GM12875 (cell line): ENCODE results near the gene CHST6.
"Not testable (repeated sequence)": the region's sequence is repeated elsewhere in the genome, so short reads cannot be mapped to it uniquely, and the experiment has no call there.

ENCODE experiments used
- H3K4me3 ChIP-seq: one replicate; pipeline ENCODE4 v1.5.1; 2011; ENCODE audit warnings: low read depth, low read length, control low read depth
- TF ChIP-seq, protein P1 (sequence below): IDR thresholded peaks from 2 replicates; pipeline ENCODE4 v1.5.1; 2011; ENCODE audit warnings: low read depth, mild to moderate bottlenecking, control low read depth, inconsistent platforms, low read length, moderate library complexity, borderline replicate concordance; ENCODE audit not compliant: insufficient read depth

The CHST6 gene

DNA sequence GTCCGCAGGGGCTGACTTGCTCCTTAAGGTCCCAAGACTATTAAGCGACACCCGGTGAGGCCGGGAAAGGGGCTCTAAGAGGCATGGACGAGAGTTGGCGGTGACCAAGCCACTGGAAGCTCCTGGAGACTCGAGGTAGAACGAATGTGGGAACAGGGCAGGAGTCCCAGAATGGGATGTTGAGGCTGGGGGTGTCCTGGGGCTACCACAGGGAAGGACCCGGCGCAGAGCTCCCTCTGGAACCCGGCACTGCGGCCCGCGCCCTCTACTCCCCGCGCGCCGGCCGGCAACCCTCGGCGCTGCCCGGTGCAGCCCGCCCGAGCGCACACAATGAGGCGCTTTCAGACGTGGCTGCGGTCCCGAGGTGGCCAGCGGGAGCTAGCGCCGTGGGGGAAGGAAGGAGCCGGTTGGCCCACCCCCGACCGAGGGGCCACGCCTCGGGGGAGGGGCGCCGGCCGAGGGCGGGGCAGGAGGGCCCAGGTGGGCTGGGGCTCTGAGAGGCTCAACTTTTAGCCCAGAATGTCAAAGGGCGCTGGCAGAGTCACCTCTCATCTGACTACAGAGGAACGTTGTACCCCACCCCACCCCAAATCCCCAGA is at the start of gene CHST6:
Gene CHST6, minus strand, starts transcription at position 366 of the 599 bp plus-strand sequence. CDS start 15,613 bp downstream, outside the sequence.
- TF ChIP-seq, protein P1, sequence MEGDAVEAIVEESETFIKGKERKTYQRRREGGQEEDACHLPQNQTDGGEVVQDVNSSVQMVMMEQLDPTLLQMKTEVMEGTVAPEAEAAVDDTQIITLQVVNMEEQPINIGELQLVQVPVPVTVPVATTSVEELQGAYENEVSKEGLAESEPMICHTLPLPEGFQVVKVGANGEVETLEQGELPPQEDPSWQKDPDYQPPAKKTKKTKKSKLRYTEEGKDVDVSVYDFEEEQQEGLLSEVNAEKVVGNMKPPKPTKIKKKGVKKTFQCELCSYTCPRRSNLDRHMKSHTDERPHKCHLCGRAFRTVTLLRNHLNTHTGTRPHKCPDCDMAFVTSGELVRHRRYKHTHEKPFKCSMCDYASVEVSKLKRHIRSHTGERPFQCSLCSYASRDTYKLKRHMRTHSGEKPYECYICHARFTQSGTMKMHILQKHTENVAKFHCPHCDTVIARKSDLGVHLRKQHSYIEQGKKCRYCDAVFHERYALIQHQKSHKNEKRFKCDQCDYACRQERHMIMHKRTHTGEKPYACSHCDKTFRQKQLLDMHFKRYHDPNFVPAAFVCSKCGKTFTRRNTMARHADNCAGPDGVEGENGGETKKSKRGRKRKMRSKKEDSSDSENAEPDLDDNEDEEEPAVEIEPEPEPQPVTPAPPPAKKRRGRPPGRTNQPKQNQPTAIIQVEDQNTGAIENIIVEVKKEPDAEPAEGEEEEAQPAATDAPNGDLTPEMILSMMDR = no peak
- no peak within 1 kb of the TSS for H3K4me3 ChIP-seq

DNA sequence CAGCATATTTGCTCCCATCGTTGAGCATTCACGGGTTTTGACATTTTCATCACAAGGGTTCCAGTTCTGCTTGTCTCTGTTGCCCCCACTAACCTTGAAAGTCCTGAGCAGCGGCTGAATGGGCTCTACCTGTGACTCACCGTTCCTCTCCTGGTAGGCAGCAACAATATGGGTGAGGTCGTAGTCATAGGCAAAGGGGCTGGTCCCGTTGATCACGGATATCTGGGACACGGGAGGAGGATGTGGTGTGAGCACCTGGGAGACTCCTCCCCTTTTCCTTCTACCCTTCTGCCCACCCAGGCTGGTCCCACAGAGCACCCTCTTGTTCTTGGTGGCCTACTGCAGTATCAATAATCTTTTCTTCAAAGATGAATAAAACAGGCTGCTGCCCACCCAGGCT is 47.2 kb upstream of the CHST6 start:
- not testable (repeated sequence) for H3K4me3 ChIP-seq

DNA sequence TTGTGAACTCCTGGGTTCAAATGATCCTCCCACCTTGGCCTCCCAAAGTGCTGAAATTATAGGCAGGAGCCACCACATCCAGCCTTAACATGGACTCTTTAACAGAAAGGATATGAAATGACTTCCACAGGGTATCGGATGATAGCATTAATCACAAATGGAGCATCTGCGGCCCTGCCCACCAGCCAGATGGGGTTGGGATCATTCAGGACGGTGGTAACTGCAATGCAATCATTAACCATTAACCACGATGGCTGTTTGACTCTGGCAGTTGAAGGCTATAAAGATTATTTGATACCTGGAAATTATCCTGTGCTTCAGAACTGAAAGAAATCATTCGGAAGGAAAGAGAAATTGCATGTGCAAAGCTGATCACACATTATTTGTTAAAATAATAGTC is 46.0 kb upstream of the CHST6 start:
- TF ChIP-seq, protein P1 = no peak
- no peak overlapping the region for H3K4me3 ChIP-seq

DNA sequence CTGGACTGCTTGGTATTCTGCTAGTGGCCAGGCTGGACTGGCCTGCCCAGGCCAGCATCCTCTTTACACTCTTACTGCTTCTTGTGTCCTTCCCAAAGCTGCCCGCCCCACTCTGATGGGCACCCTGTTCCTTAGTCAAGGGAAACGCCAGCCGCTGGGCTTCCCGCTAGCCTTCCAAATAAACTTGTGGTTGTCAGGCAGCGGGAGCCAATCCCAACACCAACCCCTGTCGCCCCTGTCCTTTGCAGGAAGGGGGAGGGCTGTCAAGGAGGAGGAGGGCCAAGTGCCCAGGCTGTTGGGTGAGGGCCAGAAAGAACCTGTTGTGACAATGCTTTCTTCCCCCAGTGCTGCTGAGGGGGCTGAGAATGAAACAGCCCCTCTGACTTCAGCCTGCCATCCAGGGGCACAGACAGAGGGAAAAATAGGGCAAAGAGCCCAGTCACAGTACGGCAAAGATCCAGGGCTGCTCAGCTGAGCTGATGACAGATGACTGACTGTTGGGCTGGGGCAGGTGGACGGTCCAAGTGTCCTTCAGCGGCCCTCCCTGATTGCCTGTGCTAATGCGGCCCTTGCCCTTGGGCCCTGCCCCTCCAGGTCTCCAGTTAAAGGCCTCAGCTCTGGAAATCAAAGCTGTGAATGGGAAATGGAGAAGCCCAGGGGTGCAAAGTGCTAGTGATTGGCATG is 43.8 kb upstream of the CHST6 start:
- H3K4me3 ChIP-seq = not testable (repeated sequence)

DNA sequence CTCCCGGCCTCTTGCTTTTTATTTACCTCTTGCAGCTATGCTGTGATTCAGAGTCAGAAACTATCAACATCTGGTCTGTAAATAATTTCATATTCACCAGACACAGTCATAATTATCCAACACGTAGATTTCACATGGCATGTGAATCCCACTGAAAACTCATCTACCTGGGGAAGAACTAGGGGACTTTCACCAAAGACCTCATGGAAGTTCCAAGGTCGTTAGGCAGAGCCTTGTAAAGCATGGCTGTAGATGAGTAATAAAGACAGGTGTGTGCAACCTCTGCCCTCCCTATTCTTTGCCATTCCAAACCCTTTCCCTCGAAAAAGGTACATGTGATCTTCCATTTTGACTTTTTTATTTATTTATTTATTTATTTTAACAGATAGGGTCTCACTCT is 42.5 kb upstream of the CHST6 start:
- no peak overlapping the region for H3K4me3 ChIP-seq
- TF ChIP-seq, protein P1 = no peak

DNA sequence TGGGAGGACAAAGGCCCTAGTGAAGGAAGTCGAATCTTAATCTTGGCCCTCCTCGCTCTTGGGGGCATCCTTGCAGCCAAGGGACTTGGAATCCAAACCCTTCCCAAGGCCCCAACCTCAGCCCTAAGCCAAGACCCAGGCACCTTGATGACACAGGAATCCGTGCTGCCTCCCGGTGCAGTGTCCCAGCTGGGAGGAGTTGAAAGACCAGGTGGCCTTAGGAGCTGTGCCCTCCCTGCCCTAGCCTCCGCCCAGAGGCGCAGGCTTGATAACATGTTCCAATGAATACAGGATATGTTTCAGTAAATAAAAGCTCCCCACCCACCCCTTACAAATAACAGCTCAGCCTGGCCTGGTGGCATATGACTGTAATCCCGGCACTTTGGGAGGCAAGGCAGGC is 40.7 kb upstream of the CHST6 start, which contains the start of gene CHST5:
Gene CHST5, minus strand, starts transcription at position 208 of the 400 bp plus-strand sequence. CDS start 5,724 bp downstream, outside the sequence.
- TF ChIP-seq, protein P1 = no peak
- no peak within 1 kb of the TSS for H3K4me3 ChIP-seq

DNA sequence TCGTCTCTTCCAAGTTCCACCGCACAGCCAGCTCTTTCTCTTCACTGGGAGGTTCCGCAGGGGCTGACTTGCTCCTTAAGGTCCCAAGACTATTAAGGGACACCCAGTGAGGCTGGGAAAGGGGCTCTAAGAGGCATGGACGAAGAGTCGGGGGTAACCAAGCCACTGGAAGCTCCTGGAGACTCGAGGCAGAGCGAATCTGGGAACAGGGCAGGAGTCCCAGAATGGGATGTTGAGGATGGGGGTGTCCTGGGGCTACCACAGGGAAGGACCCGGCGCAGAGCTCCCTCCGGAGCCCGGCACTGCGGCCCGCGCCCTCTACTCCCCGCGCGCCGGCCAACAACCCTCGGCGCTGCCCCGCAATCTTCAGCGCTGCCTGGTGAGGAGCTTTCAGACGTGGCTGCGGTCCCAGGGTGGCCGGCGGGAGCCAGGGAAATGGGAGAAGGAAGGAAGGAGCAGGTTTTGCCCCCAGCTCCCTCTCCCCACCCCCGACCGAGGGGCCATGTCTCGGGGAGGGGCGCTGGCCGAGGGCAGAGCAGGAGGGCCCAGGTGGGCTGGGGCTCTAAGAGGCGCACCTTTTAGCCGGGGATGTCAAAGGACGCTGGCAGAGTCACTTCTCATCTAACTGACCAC is 40.1 kb upstream of the CHST6 start:
- TF ChIP-seq, protein P1 = no peak
- no peak overlapping the region for H3K4me3 ChIP-seq
